ENCODE results near the gene PROC. TPM values are rescaled to one million over a fixed set of nuclear protein-coding genes. Genes with fewer than 3 reads are reported as not detected.

The PROC gene
- total RNA-seq, 2 experiments from 2014 or later = not detected

- ChIA-PET CTCF (no interaction called here), POLR2A (no interaction called here)
- Mint-ChIP-seq H3K4me1 (ENCODE audit: low read depth) (no peaks in the 10 kb centered on the region), H3K9me3 (ENCODE audit: insufficient read depth) (peaks cover 12% of the 10 kb centered on the region), H3K27ac (no peak overlapping the region), H3K4me3 (no peak overlapping the region), H3K36me3 (ENCODE audit: low read depth) (peaks cover 25% of the 10 kb centered on the region), H3K27me3 (ENCODE audit: low read depth) (no peaks in the 10 kb centered on the region)
- ATAC-seq (no peak), DNase-seq (no peak)
Measured at GRCh38 chr2:127472268-127472667, 54.0 kb downstream of the PROC start.

GRCh38 chr2:127475788-127476187 is 57.6 kb downstream of the PROC start:
- H3K27me3 Mint-ChIP-seq (ENCODE audit: low read depth) = no peaks in the 10 kb centered on the region
- no peak for DNase-seq
- peaks cover 12% of the 10 kb centered on the region for H3K9me3 Mint-ChIP-seq (ENCODE audit: insufficient read depth)
- ChIA-PET POLR2A (no interaction called here), CTCF (interaction anchor here (0.9 to 1.5 kb wide), 3 partner anchors 22 to 116 kb away, joined by 3 to 4 read pairs (median 4); no protein-coding TSS in a partner anchor)
- H3K36me3 Mint-ChIP-seq (ENCODE audit: low read depth) = peaks cover 16% of the 10 kb centered on the region
- no peaks in the 10 kb centered on the region for H3K4me1 Mint-ChIP-seq (ENCODE audit: low read depth)
- H3K4me3 Mint-ChIP-seq = no peak overlapping the region
- ATAC-seq = no peak
- H3K27ac Mint-ChIP-seq = no peak overlapping the region

Small RNA genes lying within 50 kb of the gene (microRNA-seq; reads per million reads assigned to microRNA genes)
- gene MIR4783 = 2.3 reads per million

Other genes starting within 250 kb of the PROC start
- gene CYP27C1, start 198.1 kb upstream of the PROC start, total RNA-seq = not detected
- gene ERCC3, start 124.3 kb upstream of the PROC start, total RNA-seq = 10 to 100 TPM; 59.4 to 61.7 TPM
- 10 to 100 TPM; 55.7 to 58.5 TPM for gene MAP3K2, start 30.5 kb upstream of the PROC start, total RNA-seq
- 10 to 100 TPM; 48.4 to 53.3 TPM for gene IWS1, start 108.1 kb downstream of the PROC start, total RNA-seq
- 1 to 10 TPM in 1 of 2 experiments, under 1 TPM in 1; 0.82 to 1.2 TPM for gene MYO7B, start 117.3 kb downstream of the PROC start, total RNA-seq
- not detected for gene GPR17, start 227.7 kb downstream of the PROC start, total RNA-seq

Data from activated CD8-positive, alpha-beta T cell treated with anti-CD3 and anti-CD28 coated beads, Interleukin-2, amount 10 ng/mL, durations not matched to agents 7 days and 5 days (primary cell).